ENCODE data around the gene SYF2.
"Not testable (repeated sequence)": the region's sequence is repeated elsewhere in the genome, so short reads cannot be mapped to it uniquely, and the experiment has no call there.

DNA sequence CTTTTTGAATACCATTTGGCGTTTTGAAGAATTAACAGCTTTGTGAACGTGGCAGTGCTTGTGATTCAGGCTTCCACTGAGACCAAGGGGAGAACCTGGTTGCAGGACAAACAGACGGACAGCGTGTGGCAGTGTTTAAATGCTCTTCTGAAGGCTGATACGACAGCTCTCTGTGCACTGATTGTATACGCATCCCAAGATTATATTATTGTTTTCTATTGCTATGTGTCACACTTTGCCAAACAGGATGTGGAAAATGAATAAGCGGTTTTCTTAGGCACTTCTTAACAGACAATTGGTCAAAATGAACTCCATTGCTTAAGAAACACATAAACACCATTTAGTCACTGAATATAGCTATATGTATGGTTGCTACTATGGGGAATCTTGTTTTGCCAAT lies 27.5 kb upstream of the SYF2 start:
- TF ChIP-seq, protein P1, sequence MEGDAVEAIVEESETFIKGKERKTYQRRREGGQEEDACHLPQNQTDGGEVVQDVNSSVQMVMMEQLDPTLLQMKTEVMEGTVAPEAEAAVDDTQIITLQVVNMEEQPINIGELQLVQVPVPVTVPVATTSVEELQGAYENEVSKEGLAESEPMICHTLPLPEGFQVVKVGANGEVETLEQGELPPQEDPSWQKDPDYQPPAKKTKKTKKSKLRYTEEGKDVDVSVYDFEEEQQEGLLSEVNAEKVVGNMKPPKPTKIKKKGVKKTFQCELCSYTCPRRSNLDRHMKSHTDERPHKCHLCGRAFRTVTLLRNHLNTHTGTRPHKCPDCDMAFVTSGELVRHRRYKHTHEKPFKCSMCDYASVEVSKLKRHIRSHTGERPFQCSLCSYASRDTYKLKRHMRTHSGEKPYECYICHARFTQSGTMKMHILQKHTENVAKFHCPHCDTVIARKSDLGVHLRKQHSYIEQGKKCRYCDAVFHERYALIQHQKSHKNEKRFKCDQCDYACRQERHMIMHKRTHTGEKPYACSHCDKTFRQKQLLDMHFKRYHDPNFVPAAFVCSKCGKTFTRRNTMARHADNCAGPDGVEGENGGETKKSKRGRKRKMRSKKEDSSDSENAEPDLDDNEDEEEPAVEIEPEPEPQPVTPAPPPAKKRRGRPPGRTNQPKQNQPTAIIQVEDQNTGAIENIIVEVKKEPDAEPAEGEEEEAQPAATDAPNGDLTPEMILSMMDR (IDR thresholded peaks at IDR 0.05): not testable (repeated sequence)
- not testable (repeated sequence) for TF ChIP-seq EZH2 (IDR thresholded peaks at IDR 0.05; ENCODE audit: borderline replicate concordance, insufficient read depth, low read depth, low read length, poor library complexity, severe bottlenecking)
